ENCODE results near the gene RPN1. TPM values are rescaled to one million over a fixed set of nuclear protein-coding genes. Genes with fewer than 3 reads are reported as not detected.

RPN1 gene
- total RNA-seq, 2 experiments from 2014 or later: 123 to 149 TPM

DNA sequence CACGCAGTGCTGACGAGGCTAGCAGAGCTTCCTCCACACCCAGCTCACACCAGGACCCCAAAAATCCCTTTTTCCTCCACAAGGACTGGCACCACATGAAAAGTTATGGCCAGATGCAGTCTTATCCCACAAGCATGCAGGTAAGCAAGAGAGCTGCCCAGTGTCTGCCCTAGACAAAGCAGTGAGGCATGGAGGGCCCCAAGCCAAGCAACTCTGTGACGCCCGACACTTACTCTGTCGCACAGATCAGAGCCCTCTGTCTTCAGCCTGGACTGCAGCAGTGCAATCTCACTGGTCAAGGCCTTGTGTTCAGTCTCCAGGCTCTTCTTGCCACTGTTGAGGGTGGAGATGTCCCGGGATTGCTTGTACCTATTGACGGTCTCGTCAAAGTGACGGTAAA is 28.7 kb downstream of the RPN1 start:
- H2AFZ ChIP-seq (ENCODE audit: low read length): no peak overlapping the region
- ChIA-PET POLR2A (interaction anchor here (0.6 kb wide), 1 partner anchor 225 kb away, joined by 5 read pairs; no protein-coding TSS in a partner anchor), CTCF (ENCODE audit: unreplicated experiment) (no interaction called here)
- no TSS peak for BruUV-seq (replicated peaks)
- TF ChIP-seq, protein P1, sequence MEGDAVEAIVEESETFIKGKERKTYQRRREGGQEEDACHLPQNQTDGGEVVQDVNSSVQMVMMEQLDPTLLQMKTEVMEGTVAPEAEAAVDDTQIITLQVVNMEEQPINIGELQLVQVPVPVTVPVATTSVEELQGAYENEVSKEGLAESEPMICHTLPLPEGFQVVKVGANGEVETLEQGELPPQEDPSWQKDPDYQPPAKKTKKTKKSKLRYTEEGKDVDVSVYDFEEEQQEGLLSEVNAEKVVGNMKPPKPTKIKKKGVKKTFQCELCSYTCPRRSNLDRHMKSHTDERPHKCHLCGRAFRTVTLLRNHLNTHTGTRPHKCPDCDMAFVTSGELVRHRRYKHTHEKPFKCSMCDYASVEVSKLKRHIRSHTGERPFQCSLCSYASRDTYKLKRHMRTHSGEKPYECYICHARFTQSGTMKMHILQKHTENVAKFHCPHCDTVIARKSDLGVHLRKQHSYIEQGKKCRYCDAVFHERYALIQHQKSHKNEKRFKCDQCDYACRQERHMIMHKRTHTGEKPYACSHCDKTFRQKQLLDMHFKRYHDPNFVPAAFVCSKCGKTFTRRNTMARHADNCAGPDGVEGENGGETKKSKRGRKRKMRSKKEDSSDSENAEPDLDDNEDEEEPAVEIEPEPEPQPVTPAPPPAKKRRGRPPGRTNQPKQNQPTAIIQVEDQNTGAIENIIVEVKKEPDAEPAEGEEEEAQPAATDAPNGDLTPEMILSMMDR (conservative IDR thresholded peaks at IDR 0.05; ENCODE audit: low read length): no peak
- no peak for TF ChIP-seq EZH2phosphoT487 (IDR thresholded peaks at IDR 0.05; ENCODE audit: borderline replicate concordance, low read depth, low read length)
- H3K4me1 ChIP-seq (ENCODE audit: insufficient read depth, low read length, poor library complexity, severe bottlenecking): peaks cover 21% of the 10 kb centered on the region
- intact Hi-C loops (cut with micrococcal nuclease; ENCODE audit: unreplicated experiment): no loop called here
- H3K4me3 ChIP-seq (ENCODE audit: low read depth, low read length, poor library complexity, severe bottlenecking): no peak overlapping the region
- H3K4me2 ChIP-seq (ENCODE audit: low read length): no peak overlapping the region
- H3K9me3 ChIP-seq (ENCODE audit: low read length): no peaks in the 10 kb centered on the region
- H3K27ac ChIP-seq (ENCODE audit: low read depth, low read length, poor library complexity, severe bottlenecking): no peak overlapping the region
- H4K20me1 ChIP-seq (ENCODE audit: insufficient read depth, low read length): no peaks in the 10 kb centered on the region
- H3K36me3 ChIP-seq (ENCODE audit: insufficient read depth, low read length): peaks cover 92% of the 10 kb centered on the region
- peaks cover 8% of the 10 kb centered on the region; the same call in 1 of the 2 replicates for H3K79me2 ChIP-seq (ENCODE audit: insufficient read depth, low read depth, low read length)
- DNase-seq (ENCODE audit: low spot score): no peak
- H3K9me2 ChIP-seq (ENCODE audit: insufficient read depth, low read length): no peaks in the 10 kb centered on the region

GRCh38 chr3:128621234-128621633 is 29.4 kb downstream of the RPN1 start:
- no peak for TF ChIP-seq EZH2phosphoT487 (IDR thresholded peaks at IDR 0.05; ENCODE audit: borderline replicate concordance, low read depth, low read length)
- TF ChIP-seq, protein P1 (conservative IDR thresholded peaks at IDR 0.05; ENCODE audit: low read length): no peak
- DNase-seq (ENCODE audit: low spot score): no peak
- H3K27ac ChIP-seq (ENCODE audit: low read depth, low read length, poor library complexity, severe bottlenecking): no peak overlapping the region

GRCh38 chr3:128620268-128620691 is 30.3 kb downstream of the RPN1 start:
- TF ChIP-seq, protein P1 (conservative IDR thresholded peaks at IDR 0.05; ENCODE audit: low read length): no peak
- TF ChIP-seq EZH2phosphoT487 (IDR thresholded peaks at IDR 0.05; ENCODE audit: borderline replicate concordance, low read depth, low read length): no peak
- CTCF ChIA-PET (ENCODE audit: unreplicated experiment): no interaction called here
- H3K4me3 ChIP-seq (ENCODE audit: low read depth, low read length, poor library complexity, severe bottlenecking): no peak overlapping the region
- no TSS peak for BruUV-seq (replicated peaks)
- intact Hi-C loops (cut with micrococcal nuclease; ENCODE audit: unreplicated experiment): no loop called here
- H3K4me2 ChIP-seq (ENCODE audit: low read length): no peak overlapping the region
- no peaks in the 10 kb centered on the region for H3K9me3 ChIP-seq (ENCODE audit: low read length)
- H3K36me3 ChIP-seq (ENCODE audit: insufficient read depth, low read length): peaks cover 75% of the 10 kb centered on the region
- no peak for DNase-seq (ENCODE audit: low spot score)
- no peaks in the 10 kb centered on the region for H4K20me1 ChIP-seq (ENCODE audit: insufficient read depth, low read length)
- no peaks in the 10 kb centered on the region for H3K9me2 ChIP-seq (ENCODE audit: insufficient read depth, low read length)
- POLR2A ChIA-PET: interaction anchor here (0.7 kb wide), 1 partner anchor 311 kb away, joined by 3 read pairs; no protein-coding TSS in a partner anchor
- H3K27ac ChIP-seq (ENCODE audit: low read depth, low read length, poor library complexity, severe bottlenecking): no peak overlapping the region
- H2AFZ ChIP-seq (ENCODE audit: low read length): no peak overlapping the region
- peaks cover 8% of the 10 kb centered on the region; the same call in 1 of the 2 replicates for H3K79me2 ChIP-seq (ENCODE audit: insufficient read depth, low read depth, low read length)
- peaks cover 21% of the 10 kb centered on the region for H3K4me1 ChIP-seq (ENCODE audit: insufficient read depth, low read length, poor library complexity, severe bottlenecking)

More at GRCh38 chr3:128621234-128621633, 29.4 kb downstream of the RPN1 start:
- ChIA-PET CTCF (ENCODE audit: unreplicated experiment) (no interaction called here), POLR2A (interaction anchor here (0.6 kb wide), 1 partner anchor 226 kb away, joined by 5 read pairs; no protein-coding TSS in a partner anchor)
- BruUV-seq (replicated peaks): no TSS peak
- Histone ChIP-seq H3K4me3 (ENCODE audit: low read depth, low read length, poor library complexity, severe bottlenecking) (no peak overlapping the region), H2AFZ (ENCODE audit: low read length) (no peak overlapping the region), H4K20me1 (ENCODE audit: insufficient read depth, low read length) (no peaks in the 10 kb centered on the region), H3K36me3 (ENCODE audit: insufficient read depth, low read length) (peaks cover 85% of the 10 kb centered on the region), H3K4me2 (ENCODE audit: low read length) (no peak overlapping the region), H3K9me2 (ENCODE audit: insufficient read depth, low read length) (no peaks in the 10 kb centered on the region), H3K79me2 (ENCODE audit: insufficient read depth, low read depth, low read length) (peaks cover 8% of the 10 kb centered on the region; the same call in 1 of the 2 replicates), H3K9me3 (ENCODE audit: low read length) (no peaks in the 10 kb centered on the region), H3K4me1 (ENCODE audit: insufficient read depth, low read length, poor library complexity, severe bottlenecking) (peaks cover 21% of the 10 kb centered on the region)
- intact Hi-C loops (cut with micrococcal nuclease; ENCODE audit: unreplicated experiment): no loop called here
